GM12878 (cell line): ENCODE data around the gene SLC35G6. TPM values are rescaled to one million over a fixed set of nuclear protein-coding genes. Genes with fewer than 3 reads are reported as not detected.

Experiments used
- ATAC-seq: fragments of 200-7000 bp; cut with Tn5 transposase; 3 replicates; pipeline ENCODE4 v1.9.1; 2020; ENCODE audit warnings: mild to moderate bottlenecking, moderate library complexity
- BruUV-seq: library from RNA; stranded (reverse); fragments of 400-500 nt; replicated peaks from 2 replicates; lab custom pipeline; 2021; lab: Mats Ljungman, UMichigan
- CTCF ChIA-PET: fragments of 300-600 bp; sonication (Branson Sonifier 250); formaldehyde crosslinking; extraction: SDS; loops from one replicate; lab custom pipeline; 2021; ENCODE audit warnings: inconsistent platforms; lab: Yijun Ruan, JAX
- POLR2A ChIA-PET: fragments of 350-600 bp; formaldehyde crosslinking; extraction: SDS; loops from one replicate; lab custom pipeline; 2021; ENCODE audit warnings: inconsistent platforms; lab: Charles Lee
- RAD21 ChIA-PET: fragments of 300-600 bp; sonication (Branson Sonifier 250); formaldehyde crosslinking; loops from one replicate; lab custom pipeline; 2023; ENCODE audit warnings: antibody characterized with exemption; ENCODE audit not compliant: unreplicated experiment; lab: Charles Lee
- SMC1A ChIA-PET: fragments of 300-600 bp; sonication (Branson Sonifier 250); formaldehyde crosslinking; loops from one replicate; lab custom pipeline; 2023; ENCODE audit not compliant: unreplicated experiment, uncharacterized antibody; lab: Charles Lee
- DNase-seq: peaks from one replicate; pipeline ENCODE4 v3.0.0-alpha.2; 2011; ENCODE audit warnings: low read depth, low spot score
- FAIRE-seq: peaks from 3 replicates; lab custom pipeline; 2011; peaks lifted over from hg19 to GRCh38; lab: Jason Lieb, UNC
- H2AFZ ChIP-seq: 2 replicates; pipeline ENCODE4 v1.6.0; 2011; ENCODE audit warnings: low read depth, low read length, control low read depth; ENCODE audit not compliant: control insufficient read depth
- H3K27ac ChIP-seq: 2 replicates; pipeline ENCODE4 v1.5.1; 2011; ENCODE audit warnings: control low read depth; ENCODE audit not compliant: control insufficient read depth, insufficient read depth
- H3K27me3 ChIP-seq, 2 experiments: replicated peaks in 1 of 2; 2 replicates each; pipeline versions ENCODE4 v1.6.0 to v1.6.1; 2011; ENCODE audit warnings: low read length in 1 of 2; ENCODE audit not compliant: control insufficient read depth in 2 of 2, insufficient read depth in 2 of 2
- H3K36me3 ChIP-seq, 2 experiments: 2 replicates each; pipeline ENCODE4 v1.5.1; 2011; ENCODE audit warnings: low read length in 1 of 2; ENCODE audit not compliant: control insufficient read depth in 2 of 2, insufficient read depth in 2 of 2
- H3K4me1 ChIP-seq: 2 replicates; pipeline ENCODE4 v1.6.1; 2011; ENCODE audit warnings: mild to moderate bottlenecking, low read length, moderate library complexity, mixed read lengths; ENCODE audit not compliant: control insufficient read depth, insufficient read depth
- H3K4me2 ChIP-seq: 2 replicates; pipeline ENCODE4 v1.6.0; 2011; ENCODE audit warnings: control low read depth; ENCODE audit not compliant: control insufficient read depth, insufficient read depth
- H3K4me3 ChIP-seq: fragments of 200-600 bp; sonication (generic); 2 replicates; pipeline ENCODE4 v1.5.1; 2016
- H3K79me2 ChIP-seq: 2 replicates; pipeline ENCODE4 v1.6.0; 2011; ENCODE audit warnings: low read length; ENCODE audit not compliant: control insufficient read depth, insufficient read depth
- H3K9ac ChIP-seq: 2 replicates; pipeline ENCODE4 v1.8.0; 2011; ENCODE audit warnings: low read length, control low read depth, mixed read lengths; ENCODE audit not compliant: control insufficient read depth, insufficient read depth
- H3K9me3 ChIP-seq: replicated peaks from 3 replicates; pipeline ENCODE4 v1.5.1; 2011; ENCODE audit warnings: mild to moderate bottlenecking, low read length; ENCODE audit not compliant: control insufficient read depth, insufficient read depth
- H4K20me1 ChIP-seq: 2 replicates; pipeline ENCODE4 v1.6.0; 2011; ENCODE audit not compliant: control insufficient read depth, insufficient read depth
- BCL11A ChIP-seq: IDR thresholded peaks from 2 replicates; pipeline ENCODE4 v1.6.1; 2011; ENCODE audit warnings: low read depth, low read length
- HDGF ChIP-seq: fragments of 450-650 bp; IDR thresholded peaks from 2 replicates; pipeline ENCODE4 v1.6.1; 2016; ENCODE audit warnings: antibody characterized with exemption
- POLR2A ChIP-seq: IDR thresholded peaks from 2 replicates; pipeline ENCODE4 v1.6.1; 2011; ENCODE audit warnings: low read depth, mild to moderate bottlenecking, low read length
- WGBS: methylation state at CpG from one replicate; pipeline ENCODE4 v1.1.6; 2016; ENCODE audit warnings: low lambda C conversion rate; ENCODE audit not compliant: insufficient replicate concordance, insufficient coverage; ENCODE audit errors: missing lambda C conversion rate; 5-methylcytosine and 5-hydroxymethylcytosine counted together
- in situ Hi-C: fragments of 300-500 bp; cut with MboI; formaldehyde crosslinking; loops from 9 replicates; pipeline ENCODE4 v1.14.3; 2018; ENCODE audit warnings: mixed read lengths
- intact Hi-C: fragments of 100-400 bp; cut with micrococcal nuclease; formaldehyde crosslinking; loops from one replicate; pipeline ENCODE4 v1.14.2; 2022; ENCODE audit not compliant: unreplicated experiment
- polyA plus RNA-seq, 11 experiments: library from polyadenylated mRNA; depleted of rRNA in 4 of 11; unstranded in 6 of 11; stranded (reverse) in 5 of 11; fragments of >200 nt; fragmentation: Nextera tagmentation in 4 of 11; fragmentation: Illumina TruSeq in 1 of 11; extraction: Ambion mirVana in 4 of 11; extraction: Trizol in 1 of 11; gene quantifications; 1 replicate in 1 of 11; 2 replicates in 10 of 11; pipeline versions ENCODE4 v1.2.1 to v1.2.3, GENCODE V29; 2011 to 2016; ENCODE audit warnings: inconsistent platforms in 2 of 11, missing spikeins in 2 of 11, low read depth in 1 of 11
- total RNA-seq, 4 experiments: library from RNA; depleted of rRNA in 3 of 4; stranded (reverse); fragments of >200 nt in 3 of 4; fragmentation: Illumina TruSeq in 1 of 4; extraction: Trizol in 1 of 4; gene quantifications; 2 replicates each; pipeline versions ENCODE4 v1.2.1 to v1.2.3, GENCODE V29; 2013 to 2021

The SLC35G6 gene
- total and polyA plus RNA-seq, 10 of the 15 experiments (the other 5 are each of a cell fraction or from before 2014, with no cell fraction given) = 0.20 TPM; not detected in 9

- peaks cover 2% of the 10 kb centered on the region; the same call in 1 of the 2 replicates for H4K20me1 ChIP-seq
- SMC1A ChIA-PET = interaction anchor here (2.0 kb wide), 1 partner anchor 25 kb away, joined by 4 read pairs; no protein-coding TSS in a partner anchor
- H3K4me3 ChIP-seq = peak overlapping the region; percentile 89
- H3K36me3 ChIP-seq = no peaks in the 10 kb centered on the region
- BruUV-seq = no TSS peak
- no peak for DNase-seq
- 80% methylated on average over 26 of the region's 26 CpGs for WGBS
- peaks cover 31% of the 10 kb centered on the region for H3K79me2 ChIP-seq
- no peak overlapping the region; the same call in 1 of the 2 replicates for H3K27ac ChIP-seq
- no peak for ATAC-seq
- H3K27me3 ChIP-seq = no peaks in the 10 kb centered on the region
- H3K9ac ChIP-seq = no peak overlapping the region
- no peak for FAIRE-seq
- CTCF ChIA-PET = interaction anchor here (1.1 to 6.2 kb wide), 4 partner anchors 10 to 122 kb away, joined by 3 to 17 read pairs (median 7); partner anchors contain the start of genes SENP3 and TMEM102
- H3K4me2 ChIP-seq = peak overlapping the region; percentile 87
- no peak overlapping the region for H2AFZ ChIP-seq
- peaks cover 11% of the 10 kb centered on the region for H3K4me1 ChIP-seq
- TF ChIP-seq HDGF (peak; percentile 18; the same call in 1 of the 2 replicates), BCL11A (no peak), POLR2A (0 out of 2 replicates have a peak, but pooled peaks have one; percentile 27)
- H3K9me3 ChIP-seq = no peaks in the 10 kb centered on the region
- POLR2A ChIA-PET = interaction anchor here (0.5 to 3.2 kb wide), 7 partner anchors 8 to 391 kb away, joined by 3 to 18 read pairs (median 7); partner anchors contain the start of genes TMEM102 and TMEM256
- in situ Hi-C loops = no loop called here
- RAD21 ChIA-PET = interaction anchor here (1.1 to 1.2 kb wide), 2 partner anchors 11 to 38 kb away, joined by 3 to 4 read pairs; no protein-coding TSS in a partner anchor
- intact Hi-C loops = no loop called here
Observed at GRCh38 chr17:7477392-7478275, 3.6 kb upstream of the SLC35G6 start.
